HS-5 (cell line): Measurements from ENCODE around the gene SLC6A3.

Source experiments
- DNase-seq: peaks from one replicate; pipeline ENCODE4 v3.0.0-alpha.2; 2012; ENCODE audit warnings: low read depth

Gene SLC6A3

GRCh38 chr5:1419476-1420210 lies 25.6 kb downstream of the SLC6A3 start:
- no peak for DNase-seq

- DNase-seq: no peak
Measured at GRCh38 chr5:1418921-1419280, 26.3 kb downstream of the SLC6A3 start.

GRCh38 chr5:1418238-1418920 lies 26.9 kb downstream of the SLC6A3 start:
- DNase-seq: no peak

DNA sequence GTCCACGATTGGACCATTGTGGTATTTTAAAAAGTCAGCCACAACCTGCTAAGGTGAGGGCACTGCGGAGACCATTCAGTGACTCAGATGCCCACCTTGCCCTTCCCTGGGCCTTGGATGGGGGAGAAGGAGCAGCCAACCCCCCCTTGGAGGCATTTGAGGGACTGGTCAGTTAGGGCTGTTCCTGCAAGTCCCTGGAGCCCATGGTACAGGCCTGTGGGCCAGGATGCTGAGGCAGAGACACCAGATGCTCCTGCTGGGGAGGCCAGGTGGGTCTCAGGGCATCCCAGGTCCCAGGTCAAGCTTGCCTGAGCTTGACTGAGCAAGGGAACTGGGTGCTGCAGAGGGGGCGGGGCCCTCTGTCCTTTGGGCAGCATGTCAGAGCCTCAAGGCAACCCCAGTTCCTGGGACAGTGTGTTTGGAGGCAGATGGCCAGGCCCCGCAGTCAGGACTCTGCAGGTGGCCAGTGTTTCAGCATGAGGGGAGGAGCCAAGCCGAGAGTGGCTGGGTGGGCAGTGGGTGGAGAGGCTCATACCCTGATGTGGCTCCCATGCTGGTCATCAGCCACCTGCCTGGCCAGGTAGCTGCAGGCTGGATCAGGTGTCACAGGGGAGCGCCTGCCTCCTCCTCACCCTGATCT lies 27.5 kb downstream of the SLC6A3 start:
- DNase-seq: no peak

DNA sequence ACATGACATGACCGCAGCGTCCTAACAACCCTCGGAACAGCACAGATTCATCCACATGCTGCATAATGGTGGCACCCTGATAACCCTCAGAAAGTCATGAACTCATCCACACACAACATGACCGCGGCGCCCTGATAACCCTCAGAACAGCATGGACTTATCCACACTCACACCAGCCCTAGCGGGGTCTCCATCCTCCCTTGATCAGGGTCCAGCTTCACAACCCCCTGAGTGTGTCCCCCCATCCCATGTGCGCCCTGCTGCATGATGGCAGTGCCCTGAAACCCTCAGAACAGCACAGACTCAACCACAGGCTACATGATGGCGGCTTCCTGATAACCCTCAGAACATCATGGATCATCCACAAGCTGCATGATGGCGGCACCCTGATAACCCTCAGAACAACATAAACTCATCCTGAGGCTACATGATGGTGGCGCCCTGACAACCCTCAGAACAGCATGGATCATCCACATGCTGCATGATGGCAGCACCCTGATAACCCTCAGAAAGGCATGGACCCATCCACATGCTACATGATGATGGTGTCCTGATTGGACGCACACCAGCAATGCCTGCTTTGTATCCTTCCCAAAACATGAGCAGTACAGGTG lies 28.3 kb downstream of the SLC6A3 start:
- DNase-seq: no peak

DNA sequence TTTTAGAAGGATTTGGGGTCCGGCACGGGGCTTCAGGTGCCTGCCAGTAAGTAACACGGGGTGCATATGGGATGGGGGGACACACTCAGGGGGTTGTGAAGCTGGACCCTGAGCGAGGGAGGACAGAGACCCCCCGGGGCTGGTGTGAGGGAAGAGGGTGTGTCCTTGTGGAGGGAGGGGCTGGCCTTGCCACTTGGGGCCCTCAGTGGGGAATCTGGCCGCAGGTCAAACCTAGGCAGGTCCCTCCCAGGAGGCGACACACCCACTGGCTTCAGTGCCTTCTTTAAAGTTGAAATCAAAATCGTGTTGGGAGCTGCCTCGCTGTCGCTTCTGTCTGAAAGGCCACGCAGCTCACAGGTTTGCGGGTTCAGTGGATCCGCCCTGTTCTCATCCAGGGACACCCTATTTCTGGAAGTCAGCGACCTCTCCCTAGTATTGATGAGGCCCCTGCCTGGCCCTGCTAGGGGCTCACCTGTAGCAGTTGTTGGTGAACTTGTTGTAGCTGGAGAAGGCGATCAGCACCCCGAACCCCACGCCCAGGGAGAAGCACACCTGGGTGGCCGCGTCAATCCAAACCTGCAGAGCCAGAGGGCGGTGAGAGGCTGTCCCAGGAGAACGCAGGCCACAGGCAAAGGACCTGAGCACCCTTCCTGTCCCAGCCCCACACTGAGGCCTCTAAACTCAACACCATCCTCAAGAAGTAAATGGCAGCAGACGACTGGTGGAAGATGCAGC lies 29.4 kb downstream of the SLC6A3 start:
- DNase-seq: no peak

DNA sequence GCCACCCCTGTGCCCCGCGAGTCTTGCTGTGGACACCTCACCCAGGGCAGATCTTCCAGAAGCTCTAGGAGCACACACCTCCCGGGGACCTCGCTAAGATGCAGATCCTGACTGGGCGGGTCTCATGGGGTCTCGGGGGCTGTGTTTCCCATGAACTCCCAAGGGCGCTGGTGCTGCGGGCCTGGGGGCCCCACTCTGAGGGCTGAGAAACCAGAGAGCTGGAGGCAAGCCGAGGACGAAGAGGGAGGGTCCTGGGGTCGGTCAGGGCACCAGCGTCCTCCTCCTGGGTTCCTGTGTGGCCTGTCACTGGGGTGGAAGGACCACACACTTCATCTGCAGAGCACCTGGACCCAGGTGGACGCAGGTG lies 30.2 kb downstream of the SLC6A3 start:
- DNase-seq: no peak

GRCh38 chr5:1414311-1415058 lies 30.8 kb downstream of the SLC6A3 start:
- DNase-seq: no peak

GRCh38 chr5:1413611-1414241 lies 31.5 kb downstream of the SLC6A3 start:
- no peak for DNase-seq

DNA sequence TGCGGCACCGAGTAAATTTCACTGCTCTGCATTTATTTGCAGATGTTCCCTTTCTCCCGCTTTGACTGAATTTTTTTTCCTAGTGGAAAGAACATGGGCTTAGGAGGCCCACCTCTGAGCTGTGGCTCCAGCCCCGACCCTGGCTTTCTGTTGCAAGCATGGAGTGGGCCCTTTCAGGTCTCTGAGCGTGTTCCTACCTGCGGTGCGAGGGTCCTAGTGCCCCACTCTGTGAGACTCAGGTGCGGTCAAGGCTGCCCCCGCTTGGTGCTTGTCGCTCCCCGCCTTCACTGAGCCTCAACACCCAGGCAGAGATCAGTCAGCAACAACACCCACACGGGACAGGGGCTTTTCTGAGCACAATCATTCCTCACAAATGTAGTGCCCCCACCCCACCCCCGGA lies 32.0 kb downstream of the SLC6A3 start:
- DNase-seq: no peak

DNA sequence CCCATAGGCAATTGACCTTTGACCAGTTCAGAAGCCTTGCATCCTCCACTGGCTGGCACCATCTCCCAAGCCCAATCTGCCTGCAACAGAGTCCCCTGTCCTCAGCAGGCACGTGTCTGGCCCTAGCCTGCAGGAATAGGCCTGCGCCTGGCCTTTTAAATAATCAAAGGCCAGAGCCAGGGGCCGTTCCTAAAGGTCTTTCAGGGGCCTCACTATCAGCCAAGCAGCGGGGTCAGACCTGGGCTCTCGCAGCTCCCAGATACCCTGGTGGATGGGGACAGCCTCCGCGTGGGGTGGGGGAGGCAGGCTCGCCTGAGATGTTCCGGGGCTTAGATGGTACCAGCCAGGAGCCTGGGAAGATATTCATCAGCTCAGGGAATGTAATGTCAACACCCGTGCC lies 32.6 kb downstream of the SLC6A3 start:
- no peak for DNase-seq

DNA sequence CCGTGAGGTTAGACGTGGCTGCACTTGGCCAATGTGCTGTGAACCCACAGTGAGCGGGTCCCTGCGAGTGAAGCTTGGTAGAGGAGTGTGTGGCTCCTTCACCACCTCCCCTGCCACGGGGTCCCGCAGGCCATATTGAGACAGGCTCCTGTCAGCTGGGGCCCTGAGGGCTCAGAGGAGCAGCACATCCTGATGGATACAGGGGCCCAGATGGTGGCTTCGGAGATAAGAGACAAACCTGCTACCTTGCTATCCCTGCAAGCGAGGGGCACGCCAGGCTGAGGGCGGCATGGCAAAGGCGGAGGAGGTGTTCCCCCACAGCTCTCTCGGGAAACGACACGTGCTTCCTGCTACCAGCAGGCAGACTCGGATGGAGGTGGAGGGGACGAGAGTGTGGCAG lies 33.1 kb downstream of the SLC6A3 start:
- no peak for DNase-seq

DNA sequence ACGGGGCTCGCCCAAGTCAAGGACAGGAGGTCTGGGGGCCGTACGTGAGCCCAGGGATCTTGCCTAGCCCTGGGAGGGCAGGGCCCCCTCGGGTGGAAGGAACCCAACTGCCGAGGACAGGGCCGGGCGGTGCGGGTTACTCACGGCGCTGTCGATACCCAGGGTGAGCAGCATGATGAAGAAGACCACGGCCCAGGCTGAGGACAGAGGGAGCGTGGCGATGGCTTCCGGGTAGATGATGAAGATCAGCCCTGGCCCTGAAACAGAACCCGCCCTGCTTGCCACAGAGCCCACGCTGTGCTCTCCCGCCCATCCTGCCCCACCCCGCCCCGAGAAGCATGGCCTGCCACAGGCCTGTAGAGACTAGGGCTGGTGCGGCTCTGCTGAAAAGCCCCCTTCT lies 34.1 kb downstream of the SLC6A3 start:
- DNase-seq: no peak

DNA sequence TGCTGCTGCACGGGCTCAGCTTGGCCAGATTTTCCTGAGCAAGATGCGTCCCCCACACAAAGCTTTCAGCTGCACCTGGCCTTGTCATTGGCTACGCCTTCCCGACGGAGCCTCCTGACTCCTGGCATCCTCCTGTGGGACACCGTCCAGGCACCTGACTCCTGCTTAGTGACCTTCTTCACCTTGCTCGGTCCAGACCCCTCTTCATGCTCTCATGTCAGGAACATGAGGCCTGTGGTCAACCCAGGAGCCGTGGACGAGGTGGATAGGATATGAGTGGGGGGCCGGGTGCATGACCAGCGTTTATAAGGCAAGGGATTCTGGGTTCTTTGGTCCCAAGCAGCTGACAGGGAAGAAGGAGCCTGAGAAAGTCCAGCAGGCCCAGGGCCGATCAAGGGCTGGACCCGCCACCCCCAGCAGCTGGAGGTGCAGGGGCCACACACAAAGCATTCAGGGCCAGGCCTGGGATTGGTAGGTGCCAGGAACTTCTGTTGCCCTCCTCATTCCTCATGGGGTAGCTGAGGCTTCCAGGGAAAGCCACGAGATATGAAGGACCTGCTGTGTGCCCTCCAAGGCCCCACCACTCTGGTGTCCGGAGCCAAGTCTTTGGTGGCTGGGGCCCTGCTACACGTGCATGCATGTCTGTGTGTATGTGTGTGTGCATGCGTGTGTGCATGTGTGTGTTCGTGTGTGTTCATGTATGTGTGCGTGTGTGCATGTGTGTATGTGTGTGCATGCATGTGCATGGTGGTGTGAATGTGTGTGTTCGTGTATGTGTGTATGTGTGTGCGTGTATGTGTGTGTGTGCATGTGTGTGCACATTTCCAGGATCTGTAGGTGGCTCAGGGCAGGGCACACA lies 34.9 kb downstream of the SLC6A3 start:
- no peak for DNase-seq

DNA sequence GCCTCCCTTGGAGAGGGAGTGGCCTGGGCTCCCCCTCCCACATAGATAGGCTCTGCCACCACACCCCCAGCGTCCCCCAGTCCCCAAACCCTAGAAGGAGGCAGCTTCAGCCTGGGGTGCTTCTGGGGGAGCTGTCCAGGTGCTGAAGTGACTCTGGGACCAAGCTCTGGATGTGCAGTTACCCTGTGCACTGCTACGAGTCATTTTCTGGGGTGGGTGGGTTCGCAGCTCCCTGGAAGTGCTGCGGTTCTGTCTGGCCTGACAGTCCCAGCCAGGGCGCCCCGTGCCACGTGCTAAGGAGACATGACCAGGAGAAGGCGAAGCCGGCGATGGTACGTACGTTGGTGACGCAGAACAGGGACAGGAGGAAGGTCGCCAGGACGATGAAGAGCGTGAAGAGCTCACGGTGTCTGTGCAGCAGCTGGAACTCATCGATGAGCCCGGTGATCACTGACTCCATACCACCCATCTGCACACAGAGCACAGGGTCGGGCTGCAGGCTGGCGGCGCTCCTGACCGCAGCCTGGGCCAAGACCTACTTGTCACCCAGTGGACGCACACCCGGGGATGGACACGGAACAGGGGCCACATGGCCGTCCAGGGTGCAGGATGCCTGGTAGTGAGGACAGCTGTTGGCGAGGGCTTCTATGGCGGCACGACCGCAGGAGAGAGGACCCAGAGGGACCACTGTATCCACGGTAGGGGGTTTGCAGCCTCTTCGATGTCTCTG lies 35.7 kb downstream of the SLC6A3 start:
- no peak for DNase-seq

- DNase-seq: no peak
Measured at GRCh38 chr5:1406681-1407640, 38.3 kb downstream of the SLC6A3 start.

DNA sequence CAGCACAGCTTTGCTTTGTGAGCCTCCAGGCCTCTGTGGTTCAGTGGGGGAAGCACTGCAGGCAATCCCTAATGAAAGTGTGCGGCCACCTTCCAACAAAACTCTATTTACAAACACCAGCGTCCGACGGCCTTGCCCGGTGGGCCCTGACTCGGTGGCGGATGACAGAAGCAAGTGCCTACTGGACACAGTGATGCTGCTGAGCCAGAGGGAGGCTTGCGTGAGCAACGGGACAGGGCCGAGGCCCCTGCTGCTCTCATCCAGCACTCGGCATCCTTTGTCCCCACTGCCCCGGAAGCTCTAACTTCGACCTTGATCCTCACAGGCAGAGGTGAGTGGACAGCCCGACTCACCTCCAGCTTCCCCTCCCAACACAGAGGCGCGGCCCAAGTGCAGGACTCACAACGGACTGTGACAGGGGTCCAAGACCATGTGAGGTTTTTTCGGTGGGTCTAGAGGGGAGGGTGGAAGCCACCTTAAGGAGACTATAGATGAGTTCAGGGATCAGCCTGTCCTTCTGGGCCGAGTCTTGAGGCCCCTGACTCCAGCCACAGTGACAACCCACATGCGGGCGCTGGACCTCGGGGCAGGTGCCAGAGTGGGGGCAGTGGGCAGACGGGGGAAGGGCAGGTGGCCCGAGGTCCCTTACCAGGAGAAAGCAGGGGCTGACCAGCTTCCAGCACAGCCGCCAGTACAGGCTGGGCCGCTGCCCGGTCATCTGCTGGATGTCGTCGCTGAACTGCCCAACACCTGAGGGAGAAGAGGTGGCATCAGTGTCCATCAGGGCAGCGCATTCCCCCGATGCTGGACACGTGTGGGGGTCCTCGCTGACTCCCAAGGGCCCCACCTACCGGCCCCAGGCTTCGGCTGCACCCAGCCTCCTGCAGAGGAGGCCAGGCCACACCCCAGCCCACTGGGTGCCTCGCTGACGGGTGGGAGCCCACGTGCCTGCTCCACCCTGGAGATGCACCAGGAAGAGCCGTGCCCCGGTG lies 39.4 kb downstream of the SLC6A3 start:
- DNase-seq: no peak
